Adrenal gland (tissue), 5 donors: ENCODE data around the gene COQ2.

Experiments used
- POLR2A ChIP-seq, 2 donors: fragments of 450-650 bp; IDR thresholded peaks; one replicate each; pipeline ENCODE4 v1.6.1; 2017; ENCODE audit warnings: antibody characterized with exemption in 2 of 2, mild to moderate bottlenecking in 2 of 2, moderate library complexity in 1 of 2
- TF ChIP-seq, protein P1 (sequence below), 6 experiments: fragments of 450-650 bp in 4 of 6; fragments of 200-600 bp in 2 of 6; sonication (generic) in 1 of 6; IDR thresholded peaks; 1 replicate in 5 of 6; 2 replicates in 1 of 6; pipeline versions ENCODE4 v1.5.1 to v1.8.0; 2016 to 2021; ENCODE audit warnings: antibody characterized with exemption in 6 of 6, mild to moderate bottlenecking in 2 of 6, moderate library complexity in 1 of 6
- donor health status: DM: no; HTN: no; CAD: no.

- TF ChIP-seq, protein P1, sequence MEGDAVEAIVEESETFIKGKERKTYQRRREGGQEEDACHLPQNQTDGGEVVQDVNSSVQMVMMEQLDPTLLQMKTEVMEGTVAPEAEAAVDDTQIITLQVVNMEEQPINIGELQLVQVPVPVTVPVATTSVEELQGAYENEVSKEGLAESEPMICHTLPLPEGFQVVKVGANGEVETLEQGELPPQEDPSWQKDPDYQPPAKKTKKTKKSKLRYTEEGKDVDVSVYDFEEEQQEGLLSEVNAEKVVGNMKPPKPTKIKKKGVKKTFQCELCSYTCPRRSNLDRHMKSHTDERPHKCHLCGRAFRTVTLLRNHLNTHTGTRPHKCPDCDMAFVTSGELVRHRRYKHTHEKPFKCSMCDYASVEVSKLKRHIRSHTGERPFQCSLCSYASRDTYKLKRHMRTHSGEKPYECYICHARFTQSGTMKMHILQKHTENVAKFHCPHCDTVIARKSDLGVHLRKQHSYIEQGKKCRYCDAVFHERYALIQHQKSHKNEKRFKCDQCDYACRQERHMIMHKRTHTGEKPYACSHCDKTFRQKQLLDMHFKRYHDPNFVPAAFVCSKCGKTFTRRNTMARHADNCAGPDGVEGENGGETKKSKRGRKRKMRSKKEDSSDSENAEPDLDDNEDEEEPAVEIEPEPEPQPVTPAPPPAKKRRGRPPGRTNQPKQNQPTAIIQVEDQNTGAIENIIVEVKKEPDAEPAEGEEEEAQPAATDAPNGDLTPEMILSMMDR (IDR thresholded peaks at IDR 0.05), result no peak
- no peak for TF ChIP-seq POLR2A (IDR thresholded peaks at IDR 0.05)
Measured at GRCh38 chr4:83216959-83217683, 67.5 kb downstream of the COQ2 start.
